CD4-positive, alpha-beta T cell treated with Interleukin-17A for 4 hours (primary cell): Measurements from ENCODE around the gene UCHL5.

ENCODE experiments used
- DNase-seq: peaks from one replicate; pipeline ENCODE4 v3.0.0-alpha.2; 2020; ENCODE audit warnings: mixed read lengths

The UCHL5 gene

GRCh38 chr1:193059282-193060114 lies at the start of gene UCHL5, which contains the start of gene RO60:
TSS of gene UCHL5 (minus strand) at chr1:193059360. CDS start at chr1:193059260, 100 bp downstream.
TSS of gene RO60 (plus strand) at chr1:193059612. CDS start at chr1:193069055, 9,443 bp downstream.
- peak; percentile 93 for DNase-seq

GRCh38 chr1:193108471-193108870 lies 49.3 kb upstream of the UCHL5 start:
- DNase-seq, result no peak

GRCh38 chr1:193105821-193106177 lies 46.6 kb upstream of the UCHL5 start:
- DNase-seq, result no peak

GRCh38 chr1:193104907-193105820 lies 46.0 kb upstream of the UCHL5 start, which contains the start of gene GLRX2:
TSS of gene GLRX2 (minus strand) at chr1:193105414. CDS start at chr1:193105382, 32 bp downstream.
- peak; percentile 76 for DNase-seq

GRCh38 chr1:193104502-193104906 lies 45.3 kb upstream of the UCHL5 start:
- peak; percentile 33 for DNase-seq

- DNase-seq, result no peak
Measured at GRCh38 chr1:193103759-193104501, 44.8 kb upstream of the UCHL5 start.

GRCh38 chr1:193102662-193103061 lies 43.5 kb upstream of the UCHL5 start:
- DNase-seq, result no peak

- DNase-seq, result no peak
Measured at GRCh38 chr1:193094112-193094511, 35.0 kb upstream of the UCHL5 start.

GRCh38 chr1:193090865-193091264 lies 31.7 kb upstream of the UCHL5 start:
- no peak for DNase-seq

- DNase-seq, result no peak
Measured at GRCh38 chr1:193087893-193088292, 28.7 kb upstream of the UCHL5 start.

- DNase-seq, result no peak
Measured at GRCh38 chr1:193086342-193086741, 27.2 kb upstream of the UCHL5 start.

- no peak for DNase-seq
Measured at GRCh38 chr1:193085263-193085662, 26.1 kb upstream of the UCHL5 start.

GRCh38 chr1:193083365-193084088 lies 24.4 kb upstream of the UCHL5 start:
- no peak for DNase-seq

- no peak for DNase-seq
Measured at GRCh38 chr1:193079187-193079586, 20.0 kb upstream of the UCHL5 start.

- DNase-seq, result no peak
Measured at GRCh38 chr1:193077991-193078390, 18.8 kb upstream of the UCHL5 start.

GRCh38 chr1:193070942-193071341 lies 11.8 kb upstream of the UCHL5 start:
- DNase-seq, result peak; percentile 13

- no peak for DNase-seq
Measured at GRCh38 chr1:193070386-193070753, 11.2 kb upstream of the UCHL5 start.

GRCh38 chr1:193069748-193070385 lies 10.7 kb upstream of the UCHL5 start:
- no peak for DNase-seq

GRCh38 chr1:193068013-193068412 lies 8.9 kb upstream of the UCHL5 start:
- no peak for DNase-seq

GRCh38 chr1:193066606-193067005 lies 7.4 kb upstream of the UCHL5 start:
- DNase-seq, result no peak

GRCh38 chr1:193065954-193066353 lies 6.8 kb upstream of the UCHL5 start:
- DNase-seq, result no peak
